Stimulated activated CD8-positive, alpha-beta memory T cell treated with anti-CD3 and anti-CD28 coated beads, Interleukin-2, amount 100 ng/mL, for 48 hours (primary cell): ENCODE results near the gene ATRNL1.

Source experiments
- DNase-seq, 2 donors: peaks; one replicate each; pipeline ENCODE4 v3.0.0-alpha.2; 2020; ENCODE audit warnings: low read depth in 2 of 2

The ATRNL1 gene

DNA sequence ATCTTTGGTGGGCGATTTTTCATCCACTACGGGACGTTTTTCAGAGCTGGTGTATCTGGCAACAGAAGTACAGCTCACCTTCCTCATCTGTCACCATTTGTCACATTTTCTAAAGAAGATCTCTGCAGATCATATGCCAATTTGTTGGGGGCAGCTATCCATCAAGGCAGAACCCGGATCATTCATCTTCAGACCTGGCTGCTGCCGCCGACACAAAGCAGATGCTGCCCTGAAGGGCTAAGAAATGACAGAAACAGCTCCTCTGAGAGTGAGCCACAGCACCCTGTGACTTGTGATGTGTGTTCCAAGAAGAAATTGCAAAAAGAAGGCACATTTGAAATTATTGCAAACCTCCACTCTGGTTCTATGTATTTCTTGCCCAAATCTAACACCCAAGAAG, 888.9 kb downstream of the ATRNL1 start:
- DNase-seq, result no peak

DNA sequence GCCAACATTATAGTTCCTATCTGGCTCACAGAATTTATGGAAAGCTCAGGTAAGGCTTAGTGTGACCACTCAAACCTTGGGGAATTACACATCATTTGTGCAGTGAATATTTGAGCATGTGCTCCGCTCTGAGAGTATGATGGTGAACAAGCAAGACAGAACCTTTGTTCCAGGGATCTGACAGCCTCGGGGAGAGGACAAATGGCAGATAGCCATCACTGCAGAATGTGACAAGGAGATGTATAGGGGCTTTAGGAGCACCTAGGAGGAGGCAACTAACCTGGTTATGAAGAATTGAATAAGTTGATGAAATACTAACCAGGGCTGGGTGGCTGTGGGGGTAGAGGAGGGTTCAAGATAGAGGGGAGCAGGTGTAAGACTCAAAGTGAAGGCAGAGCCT, 889.4 kb downstream of the ATRNL1 start:
- no peak for DNase-seq

DNA sequence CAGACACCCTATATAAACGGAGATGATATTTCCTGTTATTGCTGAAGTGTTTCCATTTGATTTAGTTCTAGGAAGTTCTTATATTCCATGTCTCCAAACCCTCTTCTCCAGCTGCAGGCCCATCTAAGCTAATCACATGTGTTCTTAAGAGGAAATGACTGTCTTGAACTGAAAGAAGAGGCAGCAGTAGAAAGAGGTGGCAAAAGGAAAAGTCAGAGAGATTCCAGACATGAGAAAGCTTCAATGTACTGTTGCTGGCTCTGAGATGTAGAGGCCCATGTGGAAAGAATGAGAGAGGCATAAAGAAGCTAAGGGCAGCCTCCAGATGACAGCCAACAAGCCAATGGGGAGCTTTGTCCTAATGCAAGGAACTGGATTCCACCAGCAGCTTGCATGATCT, 892.6 kb downstream of the ATRNL1 start:
- no peak for DNase-seq

DNA sequence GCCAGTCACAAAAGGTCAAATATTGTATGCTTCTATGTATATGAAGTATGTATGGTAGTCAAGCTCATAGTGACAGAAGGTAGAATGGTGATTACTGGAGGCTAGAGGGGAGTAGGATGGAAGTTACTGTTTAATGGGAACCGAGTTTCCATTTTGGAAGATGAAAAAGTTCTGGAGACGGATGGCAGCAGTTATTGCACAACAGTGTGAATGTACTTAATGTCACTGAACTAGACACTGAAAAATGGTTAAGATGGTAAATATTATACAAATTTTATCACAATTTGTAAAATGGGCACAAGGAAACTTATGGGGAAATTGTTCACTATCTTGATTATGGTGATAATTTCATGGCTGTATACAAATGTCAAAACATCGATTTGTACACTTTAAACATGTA, 895.2 kb downstream of the ATRNL1 start:
- no peak for DNase-seq

DNA sequence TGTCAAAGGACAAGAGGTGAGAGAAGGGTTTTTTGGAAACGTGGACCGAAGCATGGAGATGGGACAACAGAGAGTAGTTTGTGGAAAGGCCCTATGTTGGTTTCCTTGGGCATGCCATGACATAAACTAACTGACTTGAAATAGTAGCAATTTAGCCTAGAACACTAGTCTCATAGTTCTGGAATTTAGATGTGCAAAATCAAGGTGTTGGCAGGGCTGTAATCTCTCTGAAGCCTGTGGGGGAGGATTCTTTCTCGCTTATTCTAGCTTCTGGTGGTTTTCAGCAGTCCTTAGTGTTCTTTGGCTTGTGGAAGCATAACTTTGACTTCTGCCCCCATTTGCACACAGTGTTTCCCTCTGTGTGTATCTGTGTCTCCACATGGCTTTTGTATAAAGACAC, 896.5 kb downstream of the ATRNL1 start:
- no peak for DNase-seq

DNA sequence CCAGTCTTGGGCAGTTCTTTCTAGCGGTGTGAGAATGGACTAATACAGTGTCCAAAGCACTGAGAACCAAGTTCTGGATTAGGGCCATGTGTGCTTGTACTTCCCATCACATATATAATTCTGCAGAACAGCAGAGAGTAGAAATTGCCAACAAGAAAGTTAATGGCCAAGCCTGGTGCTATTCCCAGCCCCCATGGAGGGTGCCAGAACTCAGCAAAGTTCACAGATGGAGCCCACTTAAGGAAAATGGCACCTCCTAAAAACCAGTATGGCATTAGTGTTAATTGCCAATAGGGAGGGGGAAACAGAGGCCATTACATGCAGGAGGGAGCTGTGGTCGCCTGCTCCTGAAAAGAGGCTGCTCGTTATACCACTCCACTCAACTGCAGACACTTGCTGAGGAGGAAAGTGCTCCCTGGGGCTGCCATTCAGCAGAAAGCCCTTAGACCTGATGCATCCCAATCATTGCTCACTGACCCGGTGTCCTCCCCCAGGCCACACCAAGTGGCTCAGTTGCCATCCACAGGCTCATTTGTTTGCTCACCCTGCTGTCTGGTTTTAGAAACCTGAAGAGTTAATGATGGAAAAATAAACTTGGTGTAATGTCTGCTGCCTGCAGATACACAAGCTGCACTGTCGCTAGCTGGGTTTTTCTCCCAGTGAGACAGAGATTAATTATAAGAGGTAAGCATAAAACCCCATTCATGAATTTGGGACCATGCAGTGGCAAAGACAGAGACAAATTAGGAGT, 899.2 kb downstream of the ATRNL1 start:
- DNase-seq, result no peak

DNA sequence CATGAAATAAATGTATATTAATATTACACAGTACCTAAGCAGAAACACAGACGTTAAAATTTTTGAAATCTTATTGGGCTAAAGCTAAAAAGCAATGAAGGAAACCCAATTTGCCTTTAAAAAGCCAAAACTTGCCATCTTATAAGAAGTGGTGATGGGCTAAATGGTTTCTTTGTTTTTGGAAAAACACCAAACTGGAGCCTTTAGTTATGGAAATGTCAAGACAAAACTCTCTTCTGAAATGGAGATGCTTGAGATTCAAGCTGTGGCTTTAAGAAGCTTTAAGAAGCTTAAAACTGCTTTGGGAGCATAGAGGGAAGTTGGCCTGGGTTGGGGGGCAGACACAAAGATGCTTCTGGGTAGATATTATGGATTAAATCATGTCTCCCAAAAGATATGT, 902.9 kb downstream of the ATRNL1 start:
- no peak for DNase-seq

DNA sequence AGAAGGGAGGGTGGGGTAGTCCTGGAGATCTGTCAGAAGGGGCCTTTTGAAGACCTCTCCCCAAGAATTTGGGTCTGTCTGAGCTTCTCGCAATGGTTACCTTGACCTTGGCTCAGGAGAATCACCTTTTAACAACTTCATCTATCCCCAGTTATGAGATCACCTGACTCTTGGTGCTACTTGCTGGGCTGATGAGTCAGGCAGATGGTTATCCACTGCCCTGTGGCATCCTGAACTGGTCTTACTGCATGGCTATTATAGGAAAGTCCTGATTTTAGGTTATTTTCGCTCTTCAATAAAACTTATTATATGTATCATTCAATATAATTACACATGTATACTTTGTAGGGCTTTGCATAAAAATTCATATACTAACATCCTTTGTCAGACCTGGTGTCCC, 905.1 kb downstream of the ATRNL1 start:
- DNase-seq, result no peak
